HepG2 (cell line): ENCODE data around the gene SOCS1. TPM values are rescaled to one million over a fixed set of nuclear protein-coding genes. Genes with fewer than 3 reads are reported as not detected.

Experiments used
- ATF1 ChIP-seq: IDR thresholded peaks from 2 replicates; pipeline ENCODE4 v1.6.1; 2016; ENCODE audit warnings: mild to moderate bottlenecking, control low read depth
- EP300 ChIP-seq, 3 experiments: sonication (generic) in 1 of 3; formaldehyde crosslinking in 1 of 3; IDR thresholded peaks; 2 replicates each; pipeline versions ENCODE4 v1.5.1 to v1.6.1; 2011 to 2020; ENCODE audit warnings: low read depth in 2 of 3, low read length in 2 of 3, borderline replicate concordance in 1 of 3, improper control_type of control experiment in 1 of 3, mild to moderate bottlenecking in 1 of 3, missing genetic modification reagents in 1 of 3, moderate library complexity in 1 of 3
- KDM6A ChIP-seq: IDR thresholded peaks from 2 replicates; pipeline ENCODE4 v1.6.1; 2016; ENCODE audit warnings: low read depth
- MEIS1 ChIP-seq: sonication (generic); formaldehyde crosslinking; IDR thresholded peaks from 2 replicates; pipeline ENCODE4 v1.9.0; 2021; ENCODE audit warnings: mild to moderate bottlenecking, missing genetic modification reagents, moderate library complexity, borderline replicate concordance
- RARG ChIP-seq: sonication (generic); formaldehyde crosslinking; IDR thresholded peaks from 2 replicates; pipeline ENCODE4 v1.4.0; 2020; ENCODE audit warnings: low read depth, mild to moderate bottlenecking, missing genetic modification reagents
- SIN3A ChIP-seq: IDR thresholded peaks from 2 replicates; pipeline ENCODE4 v1.6.1; 2011; ENCODE audit warnings: low read depth, mild to moderate bottlenecking, control low read depth, low read length, borderline replicate concordance
- SKI ChIP-seq: fragments of 450-650 bp; IDR thresholded peaks from one replicate; pipeline ENCODE4 v1.6.1; 2018; ENCODE audit warnings: mild to moderate bottlenecking; ENCODE audit not compliant: partially characterized antibody
- SRSF9 ChIP-seq: fragments of 200-400 bp; formaldehyde crosslinking; IDR thresholded peaks from 2 replicates; pipeline ENCODE4 v1.6.1; 2018; ENCODE audit warnings: borderline replicate concordance, mild to moderate bottlenecking, low read depth, low read length; ENCODE audit not compliant: insufficient read depth, poor library complexity, severe bottlenecking
- ZNF143 ChIP-seq: sonication (generic); formaldehyde crosslinking; IDR thresholded peaks from 2 replicates; pipeline ENCODE4 v1.4.0; 2020; ENCODE audit warnings: missing genetic modification reagents
- ZNF280B ChIP-seq: sonication (generic); formaldehyde crosslinking; IDR thresholded peaks from 2 replicates; pipeline ENCODE4 v1.5.0; 2020; ENCODE audit warnings: missing genetic modification reagents, mild to moderate bottlenecking, borderline replicate concordance
- ZNF362 ChIP-seq: sonication (generic); formaldehyde crosslinking; IDR thresholded peaks from 2 replicates; pipeline ENCODE4 v1.4.0; 2020; ENCODE audit warnings: missing genetic modification reagents, mild to moderate bottlenecking, borderline replicate concordance
- ZNF407 ChIP-seq: sonication (generic); formaldehyde crosslinking; IDR thresholded peaks from one replicate; pipeline ENCODE4 v1.5.1; 2020; ENCODE audit warnings: mild to moderate bottlenecking, missing genetic modification reagents; ENCODE audit errors: not compliant biosample characterization
- ZNF770 ChIP-seq: sonication (generic); formaldehyde crosslinking; IDR thresholded peaks from 2 replicates; pipeline ENCODE4 v1.5.0; 2020; ENCODE audit warnings: mild to moderate bottlenecking, missing genetic modification reagents
- polyA plus RNA-seq, 8 experiments: library from polyadenylated mRNA; depleted of rRNA in 3 of 8; stranded (reverse) in 7 of 8; unstranded in 1 of 8; fragments of >200 nt; fragmentation: Illumina TruSeq in 4 of 8; extraction: Trizol in 4 of 8; gene quantifications; 2 replicates each; pipeline versions ENCODE4 v1.2.1 to v1.2.3, GENCODE V29; 2011 to 2016; ENCODE audit warnings: low read depth in 4 of 8, missing spikeins in 1 of 8, mixed read lengths in 1 of 8; ENCODE audit not compliant: insufficient read depth in 1 of 8
- total RNA-seq, 5 experiments: library from RNA; depleted of rRNA; stranded (reverse); fragments of >200 nt; fragmentation: Illumina TruSeq; extraction: Trizol; gene quantifications; 2 replicates each; pipeline ENCODE4 v1.2.3, GENCODE V29; 2016; ENCODE audit warnings: low read depth in 1 of 5

SOCS1 gene
- total and polyA plus RNA-seq, 2 of the 13 experiments (the other 11 are each of a cell fraction or from before 2014, with no cell fraction given), result 5.3 to 6.3 TPM

- TF ChIP-seq ZNF770 (CRISPR knock-in tag), result no peak
- peak in 1 of 2 experiments; percentile 43; a peak in 1 of 4 replicates for TF ChIP-seq EP300 (IDR thresholded peaks at IDR 0.05; ENCODE audit: low read depth in 2 of 2, low read length in 2 of 2)
- no peak for TF ChIP-seq EP300 (CRISPR knock-in tag; IDR thresholded peaks at IDR 0.05; ENCODE audit: borderline replicate concordance)
- TF ChIP-seq RARG (CRISPR knock-in tag), result no peak
- no peak for TF ChIP-seq SKI
- no peak for TF ChIP-seq SRSF9
- no peak for TF ChIP-seq SIN3A
- no peak for TF ChIP-seq ZNF407 (CRISPR knock-in tag)
- no peak; the same call in 1 of the 2 replicates for TF ChIP-seq ZNF143 (CRISPR knock-in tag)
- no peak for TF ChIP-seq MEIS1
- TF ChIP-seq ZNF362 (CRISPR knock-in tag), result no peak
- TF ChIP-seq ATF1 (CRISPR knock-in tag), result no peak
- TF ChIP-seq KDM6A, result no peak
- peak; percentile 56; the same call in 1 of the 2 replicates for TF ChIP-seq ZNF280B (CRISPR knock-in tag)
Observed at GRCh38 chr16:11259655-11260595, 3.9 kb upstream of the SOCS1 start (continued).
